ENCODE results near the gene FXYD6.
A peak's percentile ranks its signal among the peaks of the same experiment; 100 is the strongest.

The FXYD6 gene

GRCh38 chr11:117910525-117910924 is 34.1 kb upstream of the FXYD6 start:
- DNase-seq, result no peak

GRCh38 chr11:117909611-117910382 is 33.3 kb upstream of the FXYD6 start:
- DNase-seq, result no peak

DNA sequence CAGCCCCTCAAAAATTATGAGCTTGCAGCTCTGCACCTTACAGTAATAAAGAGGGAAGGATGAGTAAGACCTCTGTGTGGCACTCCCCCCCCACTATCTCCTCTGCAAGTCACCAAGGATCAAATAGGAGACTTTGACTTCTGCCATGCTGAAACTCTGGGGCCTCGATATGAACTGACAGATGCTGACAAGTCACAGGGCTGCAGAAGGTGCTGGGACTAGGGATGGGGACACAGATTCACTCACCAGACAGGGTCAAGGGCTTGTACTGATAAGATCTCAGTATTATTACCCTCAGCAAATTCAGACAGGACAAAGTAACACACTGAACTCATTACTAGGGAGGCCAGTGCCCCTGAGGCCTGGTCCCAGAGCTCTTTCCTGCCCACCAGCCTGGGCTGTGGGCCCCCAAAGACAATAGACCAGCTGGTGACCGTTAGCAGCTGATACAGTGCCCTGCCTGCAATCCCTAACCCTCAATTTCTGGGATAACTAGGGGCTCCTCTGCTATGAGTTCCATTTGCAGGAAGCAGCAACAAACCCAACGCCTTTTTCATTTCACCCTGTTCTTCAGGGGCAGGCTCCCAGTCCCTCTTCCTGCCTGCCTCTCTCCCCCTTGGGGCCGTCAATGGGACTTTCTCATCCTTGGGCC is 32.6 kb upstream of the FXYD6 start:
- no peak for DNase-seq

- no peak for DNase-seq
These were observed 31.8 kb upstream of the FXYD6 start for GRCh38 chr11:117908109-117908895.

DNA sequence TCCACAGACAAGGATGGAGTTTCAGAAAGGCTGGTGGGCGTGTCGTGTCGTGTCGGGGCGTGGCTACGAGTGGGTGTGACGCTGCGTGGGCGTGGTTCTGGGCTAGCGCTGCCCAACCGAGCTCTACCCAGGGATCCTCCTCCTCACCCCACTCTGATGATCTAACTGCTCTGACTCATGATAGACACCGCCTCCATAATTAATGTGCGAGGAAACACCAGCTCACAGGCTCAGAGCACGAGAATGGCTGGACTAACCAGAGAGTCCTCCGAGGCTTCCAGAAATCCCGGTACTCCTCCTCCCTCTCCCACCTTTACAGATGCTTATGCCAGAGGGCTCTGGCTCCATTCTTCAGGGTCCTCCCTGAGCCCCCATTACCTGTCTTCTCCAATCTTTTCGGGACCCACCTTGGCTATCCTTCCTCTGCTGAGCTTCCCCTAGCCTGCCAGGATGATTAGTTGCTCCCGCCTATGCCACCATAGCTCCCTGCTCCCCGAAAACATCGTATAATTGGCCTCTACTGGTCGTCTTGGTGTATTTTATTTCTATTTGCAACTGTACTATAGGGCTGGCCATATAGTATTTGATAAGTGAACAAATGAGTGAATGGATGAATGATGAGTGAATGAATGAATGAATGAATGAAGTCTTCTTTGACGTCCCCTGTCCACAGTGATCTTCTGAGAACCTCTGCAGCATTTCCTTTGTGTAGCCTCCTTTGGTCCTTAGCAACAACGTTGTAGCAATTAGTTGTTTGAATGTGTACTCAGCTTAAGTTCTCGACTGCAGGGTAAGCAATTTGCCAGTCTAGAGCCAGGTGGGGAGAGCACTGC is 31.0 kb upstream of the FXYD6 start:
- peak; percentile 93 for DNase-seq

DNA sequence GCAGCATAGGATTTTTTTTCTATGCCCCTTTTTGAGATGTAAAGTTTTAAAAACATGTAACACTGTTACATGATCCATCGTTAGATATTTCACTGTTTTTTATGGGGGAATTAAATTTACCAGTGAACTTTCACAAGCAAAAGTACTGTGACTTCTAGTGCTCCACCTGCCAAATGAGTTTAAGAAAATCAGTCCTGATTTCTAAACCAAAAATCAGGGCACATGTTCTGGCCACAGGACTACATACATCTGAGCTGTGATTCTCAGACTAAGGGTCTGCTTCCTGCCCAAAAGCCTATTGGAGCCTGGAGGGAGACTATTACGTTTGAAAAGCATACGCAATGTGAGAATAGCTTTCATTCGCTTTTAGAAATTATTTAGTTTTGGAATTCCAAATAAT is 30.3 kb upstream of the FXYD6 start:
- DNase-seq, result no peak

DNA sequence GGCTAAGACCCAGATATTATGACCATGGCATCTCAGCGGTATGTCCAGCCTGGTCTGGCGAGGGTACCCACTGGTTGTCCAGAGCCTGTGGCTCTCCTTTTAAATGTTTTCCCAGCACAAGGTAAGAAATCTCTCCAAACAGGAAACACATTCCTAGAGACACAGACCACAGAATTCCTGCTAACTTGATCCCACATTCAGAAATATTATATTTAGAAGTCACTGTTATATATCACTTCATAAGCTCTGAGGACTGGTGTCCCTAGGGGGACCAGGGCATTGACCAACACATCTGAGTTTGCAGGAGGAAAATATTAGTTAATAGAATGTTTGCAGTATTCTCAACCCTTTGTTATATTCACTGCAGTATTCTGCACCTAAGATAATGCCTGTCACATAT is 29.7 kb upstream of the FXYD6 start:
- no peak for DNase-seq

DNA sequence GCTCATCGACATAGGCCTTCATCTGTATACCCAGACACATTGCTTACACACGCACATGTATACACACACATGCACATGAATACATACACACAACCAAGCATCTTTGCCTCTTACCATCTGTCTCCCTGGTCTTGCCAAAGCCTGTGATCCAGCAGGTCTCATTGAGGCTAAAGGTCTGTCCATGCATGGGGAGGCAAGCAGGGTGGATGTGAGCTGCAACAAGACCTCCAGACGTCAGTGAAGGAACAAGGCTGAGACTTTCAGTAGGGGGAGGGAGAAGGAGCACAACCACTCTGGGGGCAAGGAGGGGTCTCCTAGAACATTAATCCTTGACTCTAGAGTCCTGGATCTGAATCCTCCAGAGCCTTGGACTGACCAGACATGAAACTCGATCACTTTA is 29.1 kb upstream of the FXYD6 start:
- DNase-seq, result no peak

DNA sequence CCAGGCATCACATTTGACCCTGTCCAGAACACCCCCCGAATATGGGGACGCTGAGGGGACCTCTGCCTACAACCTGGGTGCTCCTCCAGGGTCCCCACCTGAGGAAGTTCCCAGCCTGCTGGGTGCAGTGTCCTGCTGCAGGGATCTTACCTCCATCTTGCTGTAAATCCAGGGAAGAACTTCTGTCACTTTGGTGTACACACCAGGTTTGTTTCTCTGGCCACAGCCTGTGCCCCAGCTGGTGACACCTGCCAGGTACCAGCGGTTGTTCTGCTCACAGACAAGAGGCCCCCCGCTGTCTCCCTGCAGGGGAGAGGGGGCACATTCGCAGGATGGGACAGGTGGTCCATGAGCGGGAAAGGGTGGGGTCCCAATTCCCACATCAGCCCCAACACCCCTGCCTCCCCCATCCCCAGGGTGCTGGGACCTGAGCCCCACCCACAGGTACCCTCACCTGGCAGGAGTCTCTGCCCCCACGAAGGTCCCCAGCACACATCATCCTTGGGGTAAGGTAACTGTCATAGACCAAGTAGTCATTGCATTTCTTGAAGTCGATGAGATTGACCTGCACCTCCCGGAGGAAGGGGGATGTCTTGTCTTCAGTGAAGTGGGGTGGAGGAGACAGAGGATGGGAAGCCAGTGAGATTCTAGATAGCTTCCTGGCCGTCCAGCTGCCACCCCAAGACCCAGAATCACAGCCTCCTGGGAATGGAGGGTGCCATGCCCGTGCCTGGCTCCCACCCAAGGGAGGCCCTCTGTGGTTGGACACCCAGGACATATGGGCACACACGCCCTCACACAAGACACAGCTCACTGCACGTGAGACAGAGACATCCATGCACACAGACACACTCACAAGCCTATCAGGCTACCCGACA is 27.3 kb upstream of the FXYD6 start:
- DNase-seq, result no peak

DNA sequence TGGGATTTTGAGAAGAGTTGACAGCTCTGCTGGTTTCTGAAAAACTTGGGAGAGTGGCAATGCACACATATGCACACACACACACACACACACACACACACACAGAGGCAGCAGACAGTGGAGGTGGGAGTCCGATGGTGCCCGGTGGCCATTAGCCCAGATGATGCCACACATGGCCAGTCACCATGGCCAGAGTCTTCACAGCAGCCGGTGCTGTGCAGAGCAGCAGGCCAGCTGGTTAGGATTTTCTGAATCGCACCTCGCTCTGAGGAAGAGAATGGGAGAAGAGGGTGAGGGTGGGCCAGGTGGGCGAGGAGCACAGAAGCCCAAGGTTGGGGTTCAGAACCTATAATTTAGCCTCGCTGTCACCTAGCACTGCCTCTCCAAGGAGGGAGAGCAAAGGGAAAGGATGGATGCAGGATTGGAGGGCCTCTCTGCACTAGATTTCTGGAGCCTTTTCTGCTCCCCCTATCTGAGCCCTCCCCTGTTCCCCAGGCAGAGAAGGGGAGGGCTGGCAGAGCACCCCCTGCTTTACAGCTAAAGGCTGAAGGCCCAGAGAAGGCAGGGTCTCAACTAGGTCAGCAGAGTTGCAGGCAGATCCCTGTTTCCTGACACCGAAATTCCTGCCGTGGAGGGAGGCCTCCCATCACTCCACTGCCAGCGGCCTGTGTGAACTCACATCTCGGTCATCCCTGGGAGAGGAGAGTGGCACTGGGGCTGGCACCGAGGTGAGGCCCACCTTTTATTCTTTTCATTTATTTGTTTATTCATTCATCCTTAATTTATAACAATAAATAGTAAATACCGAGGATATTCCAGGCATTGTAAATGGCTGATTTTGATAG is 25.8 kb upstream of the FXYD6 start:
- DNase-seq, result no peak

GRCh38 chr11:117901601-117902000 is 25.1 kb upstream of the FXYD6 start:
- no peak for DNase-seq

- DNase-seq, result no peak
These were observed 24.4 kb upstream of the FXYD6 start for GRCh38 chr11:117900720-117901440.

DNA sequence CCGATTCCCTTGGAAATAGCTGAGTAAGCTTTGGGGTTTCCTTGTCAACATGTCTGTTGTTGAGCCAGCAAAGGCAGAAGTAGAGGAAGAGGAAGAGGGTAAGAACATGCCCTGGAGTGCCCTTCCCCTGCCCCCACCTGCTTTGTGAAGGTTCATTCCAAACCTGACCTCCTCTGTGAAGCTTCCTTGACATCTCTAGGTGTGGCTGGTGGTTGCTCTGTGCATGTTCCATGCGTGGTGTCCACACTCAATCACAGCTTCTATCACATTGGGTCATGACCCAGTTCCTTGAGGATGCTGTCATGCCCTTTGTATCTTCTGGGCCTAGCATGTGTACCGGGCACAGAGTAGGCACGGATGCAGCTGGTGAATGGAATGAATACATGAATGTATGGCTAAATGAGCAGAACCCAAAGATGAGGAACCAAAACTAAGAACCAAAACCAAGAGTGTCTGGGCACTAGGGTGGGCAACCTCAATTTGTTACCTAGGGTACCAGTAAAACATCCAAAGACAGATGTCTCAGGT is 23.7 kb upstream of the FXYD6 start:
- DNase-seq, result no peak

DNA sequence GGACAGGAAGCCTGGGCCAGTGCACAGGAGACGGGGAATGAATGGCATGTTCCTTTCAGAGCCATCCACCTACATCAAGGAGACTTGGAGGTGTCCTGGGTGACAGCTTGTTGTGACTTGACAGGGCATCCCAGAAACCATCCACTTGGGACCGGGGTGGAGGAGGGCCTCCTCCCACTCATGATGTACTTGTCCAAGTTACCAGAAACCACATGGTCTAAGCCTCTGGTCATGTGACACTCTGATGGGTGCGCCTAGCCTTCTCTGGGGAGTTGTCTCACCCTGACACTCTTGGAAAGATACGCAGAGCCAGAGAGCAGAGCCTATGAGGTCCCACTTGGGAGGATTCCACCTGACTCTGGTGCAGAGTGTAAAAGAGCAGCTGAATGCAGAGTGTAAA is 21.6 kb upstream of the FXYD6 start:
- no peak for DNase-seq

GRCh38 chr11:117892651-117893050 is 16.2 kb upstream of the FXYD6 start:
- no peak for DNase-seq

DNA sequence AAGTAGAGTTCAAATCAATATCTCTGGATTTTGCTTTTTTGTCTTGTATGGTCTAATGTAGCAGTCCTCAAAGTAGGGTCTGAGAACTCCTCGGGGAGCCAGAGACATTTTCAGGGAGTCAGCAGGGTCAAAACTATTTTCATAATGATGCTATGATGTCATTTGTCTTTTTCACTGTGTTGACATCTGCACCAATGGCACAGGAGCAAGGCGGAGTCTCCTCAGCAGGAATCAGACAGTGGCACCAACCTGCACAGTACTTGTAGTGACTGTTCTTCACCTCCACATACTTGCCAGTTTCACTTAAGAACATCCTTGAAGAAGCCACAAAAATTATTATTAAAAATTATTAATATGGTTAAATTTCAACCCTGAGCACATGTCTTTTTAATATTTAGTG is 14.9 kb upstream of the FXYD6 start:
- no peak for DNase-seq

DNA sequence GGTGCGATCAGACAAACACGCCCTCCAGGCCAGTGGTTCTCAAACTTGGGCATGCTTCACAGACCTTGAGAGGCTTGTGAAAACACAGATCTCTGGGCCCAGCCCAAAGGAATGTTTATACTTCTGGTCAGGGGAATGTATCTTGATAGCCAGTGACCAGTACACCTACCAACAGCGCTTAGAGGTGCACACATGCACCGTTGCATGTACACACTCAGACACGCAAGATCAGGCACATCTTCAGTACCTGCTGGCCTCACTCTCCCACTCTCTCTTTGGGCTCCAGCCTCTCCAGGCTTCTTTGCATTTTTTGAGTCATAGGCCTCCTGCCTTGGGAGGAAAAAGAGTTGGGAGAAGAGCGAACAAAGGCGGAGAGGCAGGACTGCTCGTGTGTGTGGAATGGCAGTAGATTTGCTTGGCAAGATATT is 11.7 kb upstream of the FXYD6 start:
- DNase-seq, result no peak

DNA sequence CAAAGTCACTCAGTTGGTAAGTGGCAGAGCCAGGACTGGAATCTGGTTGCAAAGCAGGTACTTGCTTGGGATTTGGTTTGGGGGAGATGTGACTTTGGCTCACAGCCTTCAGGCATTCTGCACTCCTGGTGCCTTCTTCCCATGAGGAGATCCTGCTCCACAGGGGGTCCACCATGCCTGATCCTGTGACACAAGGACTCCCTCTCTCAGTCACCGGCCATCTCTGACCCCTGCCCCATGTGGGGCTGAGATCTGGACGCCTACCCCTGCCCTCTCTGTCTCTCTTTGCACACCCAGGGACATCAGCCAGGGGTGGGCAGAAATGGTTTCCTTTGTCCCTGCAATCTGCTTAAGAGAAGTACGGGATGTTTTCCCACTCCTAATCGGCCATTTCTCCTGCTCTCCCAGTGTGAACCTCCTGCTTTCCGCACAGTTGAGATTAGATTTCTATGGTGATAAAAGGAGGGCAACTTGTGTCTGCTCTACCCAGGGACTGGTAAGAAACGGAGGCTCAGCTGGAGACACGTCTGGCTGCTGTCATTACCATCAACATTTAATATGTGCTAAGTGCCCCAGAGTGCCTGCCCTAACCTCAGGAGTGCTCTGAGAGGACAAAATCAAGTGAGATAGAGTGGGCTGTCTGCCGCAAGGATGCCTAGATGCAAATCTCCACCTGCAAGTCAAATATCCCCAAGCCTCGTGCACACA is 11.1 kb upstream of the FXYD6 start:
- no peak for DNase-seq

DNA sequence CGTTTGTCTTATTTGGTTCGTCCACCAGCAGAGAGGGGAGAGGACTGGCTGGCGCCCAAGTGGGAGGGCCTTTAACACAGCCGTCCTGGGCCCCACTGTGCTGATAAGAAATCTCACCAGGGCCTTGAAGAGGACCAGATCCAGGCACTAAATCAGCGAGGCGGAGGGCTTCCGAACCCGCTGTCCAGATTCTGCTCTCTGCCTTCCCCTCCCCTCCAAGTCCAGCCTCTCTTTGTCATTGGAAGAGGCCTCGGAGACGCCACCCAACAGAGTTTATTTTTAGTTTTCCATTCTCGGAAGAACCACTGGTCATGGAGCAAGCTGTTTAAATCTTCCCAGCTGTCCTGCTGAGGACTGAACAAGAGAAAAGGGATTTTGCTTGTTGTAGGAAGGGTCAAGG is 9.3 kb upstream of the FXYD6 start:
- no peak for DNase-seq
